Loucy (cell line): ENCODE data around the gene MEGF6.

Source experiments
- H2AFZ ChIP-seq: fragments of 200-600 bp; sonication (generic); 2 replicates; pipeline ENCODE4 v1.6.0; 2016; ENCODE audit warnings: antibody characterized with exemption, mild to moderate bottlenecking, low read length, moderate library complexity
- H3F3A ChIP-seq: fragments of 200-600 bp; 2 replicates; pipeline ENCODE4 v1.6.0; 2016; ENCODE audit warnings: antibody characterized with exemption, low read depth, mild to moderate bottlenecking
- H3K27me3 ChIP-seq: fragments of 200-600 bp; sonication (generic); 2 replicates; pipeline ENCODE4 v1.6.1; 2014; ENCODE audit warnings: low read length, mild to moderate bottlenecking; ENCODE audit not compliant: insufficient read depth, poor library complexity, severe bottlenecking
- H3K36me3 ChIP-seq: fragments of 200-600 bp; sonication (generic); 2 replicates; pipeline ENCODE4 v1.6.1; 2016; ENCODE audit warnings: low read length; ENCODE audit not compliant: insufficient read depth
- H3K4me1 ChIP-seq: fragments of 200-600 bp; sonication (generic); 2 replicates; pipeline ENCODE4 v1.5.1; 2014; ENCODE audit warnings: low read length, mild to moderate bottlenecking; ENCODE audit not compliant: insufficient read depth, poor library complexity, severe bottlenecking
- H3K4me2 ChIP-seq: fragments of 200-600 bp; sonication (generic); 2 replicates; pipeline ENCODE4 v1.6.0; 2014; ENCODE audit warnings: antibody characterized with exemption, low read length, low read depth, mild to moderate bottlenecking; ENCODE audit not compliant: poor library complexity, severe bottlenecking
- H3K4me3 ChIP-seq: fragments of 200-600 bp; sonication (generic); 2 replicates; pipeline ENCODE4 v1.5.1; 2014; ENCODE audit warnings: low read length, mild to moderate bottlenecking, mixed read lengths; ENCODE audit not compliant: poor library complexity, severe bottlenecking
- H3K79me2 ChIP-seq: fragments of 200-600 bp; sonication (generic); 2 replicates; pipeline ENCODE4 v1.6.1; 2014; ENCODE audit warnings: low read length; ENCODE audit not compliant: insufficient read depth
- H3K9ac ChIP-seq: fragments of 200-600 bp; sonication (generic); 2 replicates; pipeline ENCODE4 v1.6.0; 2014; ENCODE audit warnings: mild to moderate bottlenecking, low read depth, low read length, moderate library complexity; ENCODE audit not compliant: poor library complexity, severe bottlenecking
- H3K9me2 ChIP-seq: fragments of 200-600 bp; sonication (generic); replicated peaks from 2 replicates; pipeline ENCODE4 v1.6.1; 2016; ENCODE audit warnings: low read depth, low read length, mixed read lengths
- H3K9me3 ChIP-seq: fragments of 200-600 bp; sonication (generic); 2 replicates; pipeline ENCODE4 v1.6.1; 2014; ENCODE audit warnings: mild to moderate bottlenecking, antibody characterized with exemption, low read length, low read depth; ENCODE audit not compliant: insufficient read depth
- H4K20me1 ChIP-seq: fragments of 200-600 bp; sonication (generic); 2 replicates; pipeline ENCODE4 v1.6.0; 2014; ENCODE audit warnings: antibody characterized with exemption, low read length, mild to moderate bottlenecking; ENCODE audit not compliant: insufficient read depth, poor library complexity, severe bottlenecking
- CTCF ChIP-seq: fragments of 200-600 bp; sonication (generic); conservative IDR thresholded peaks from 2 replicates; pipeline ENCODE4 v1.5.1; 2014; ENCODE audit warnings: mild to moderate bottlenecking, antibody characterized with exemption, low read length
- EZH2phosphoT487 ChIP-seq: fragments of 200-600 bp; IDR thresholded peaks from 2 replicates; pipeline ENCODE4 v1.6.1; 2018; ENCODE audit warnings: antibody characterized with exemption, mild to moderate bottlenecking, moderate library complexity, borderline replicate concordance

The MEGF6 gene

GRCh38 chr1:3462356-3463012, 148.8 kb downstream of the MEGF6 start:
- TF ChIP-seq EZH2phosphoT487, result no peak
- no peaks in the 10 kb centered on the region for H3K9me2 ChIP-seq
- no peaks in the 10 kb centered on the region for H3K79me2 ChIP-seq
- H4K20me1 ChIP-seq, result no peaks in the 10 kb centered on the region
- H2AFZ ChIP-seq, result no peak overlapping the region
- H3F3A ChIP-seq, result no peaks in the 10 kb centered on the region
- peaks cover 3% of the 10 kb centered on the region for H3K4me1 ChIP-seq
- H3K36me3 ChIP-seq, result no peaks in the 10 kb centered on the region
- H3K9ac ChIP-seq, result no peak overlapping the region
- H3K27me3 ChIP-seq, result no peaks in the 10 kb centered on the region
- H3K9me3 ChIP-seq, result no peaks in the 10 kb centered on the region
- H3K4me3 ChIP-seq, result no peak overlapping the region
- no peak overlapping the region for H3K4me2 ChIP-seq

DNA sequence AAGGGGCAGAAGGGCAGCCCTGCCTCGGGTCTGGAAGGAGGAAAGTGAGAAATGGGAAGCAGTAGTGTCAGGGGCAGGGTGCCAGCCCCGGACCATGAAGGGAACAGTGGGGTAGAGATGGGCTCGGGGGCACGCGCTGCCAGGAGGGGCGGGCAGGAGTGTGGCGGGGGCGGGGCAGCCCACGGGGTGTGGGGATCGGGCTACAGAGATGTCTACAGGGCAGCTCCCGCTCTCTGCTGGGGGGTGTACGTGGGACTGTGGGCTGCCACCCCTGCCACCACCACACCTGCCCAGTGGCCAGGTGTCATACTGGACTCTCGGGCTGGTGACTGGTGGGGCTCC, 149.4 kb downstream of the MEGF6 start:
- no peak for TF ChIP-seq EZH2phosphoT487
- TF ChIP-seq CTCF, result no peak
- Histone ChIP-seq H3K4me3 (no peak overlapping the region), H3K9me3 (no peaks in the 10 kb centered on the region), H3F3A (no peaks in the 10 kb centered on the region), H3K79me2 (no peaks in the 10 kb centered on the region), H3K27me3 (no peaks in the 10 kb centered on the region), H2AFZ (no peak overlapping the region), H3K9me2 (no peaks in the 10 kb centered on the region), H3K36me3 (no peaks in the 10 kb centered on the region), H3K4me2 (no peak overlapping the region), H4K20me1 (no peaks in the 10 kb centered on the region), H3K4me1 (peaks cover 3% of the 10 kb centered on the region), H3K9ac (no peak overlapping the region)

DNA sequence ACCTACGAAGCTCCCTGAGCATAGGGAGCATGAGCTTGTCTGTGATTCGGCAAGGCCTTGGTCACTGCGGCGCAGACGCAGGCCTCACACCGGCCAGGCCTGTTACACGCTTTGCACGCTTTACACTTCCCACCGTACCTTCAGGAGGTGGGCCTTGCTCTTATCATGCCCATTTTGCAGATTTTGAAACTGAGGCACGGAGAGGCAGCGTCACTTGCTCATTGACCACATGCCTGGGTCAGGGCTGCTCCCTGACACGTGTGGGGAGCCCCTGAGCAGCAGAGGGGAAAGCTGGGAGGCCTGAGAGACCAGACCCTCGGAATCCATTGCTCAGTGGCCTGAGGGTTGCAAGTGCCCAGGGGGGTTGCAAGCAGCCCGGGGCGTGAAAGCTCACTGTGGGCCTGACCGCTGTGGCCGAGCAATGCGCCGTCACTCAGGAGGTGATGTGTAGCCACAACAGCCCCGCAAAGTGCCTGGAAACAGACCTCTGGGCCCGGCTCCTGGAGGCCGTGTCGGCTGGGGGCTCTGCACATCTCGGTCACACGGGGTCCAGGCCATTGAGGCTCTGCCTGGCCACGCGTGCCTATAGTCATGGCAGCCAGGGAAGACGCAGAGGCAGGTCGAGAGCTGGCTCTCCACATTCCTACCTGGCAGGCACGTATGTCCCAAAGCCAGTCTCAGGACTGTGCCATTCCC, 149.9 kb downstream of the MEGF6 start:
- Histone ChIP-seq H3K9me3 (no peaks in the 10 kb centered on the region), H3K27me3 (no peaks in the 10 kb centered on the region), H3K36me3 (no peaks in the 10 kb centered on the region), H3K9ac (no peak overlapping the region), H3K4me2 (no peak overlapping the region), H3K4me3 (no peak overlapping the region), H2AFZ (no peak overlapping the region), H3K4me1 (peaks cover 3% of the 10 kb centered on the region), H4K20me1 (no peaks in the 10 kb centered on the region), H3K9me2 (no peaks in the 10 kb centered on the region), H3K79me2 (no peaks in the 10 kb centered on the region), H3F3A (no peaks in the 10 kb centered on the region)
- TF ChIP-seq EZH2phosphoT487, result no peak
- no peak for TF ChIP-seq CTCF
